Epithelial cell of proximal tubule (primary cell): Measurements from ENCODE around the gene PEG3. TPM values are rescaled to one million over a fixed set of nuclear protein-coding genes. Genes with fewer than 3 reads are reported as not detected.

ENCODE experiments used
- DNase-seq: peaks from one replicate; pipeline ENCODE4 v3.0.0-alpha.2; 2011; ENCODE audit warnings: low read depth
- H3K4me3 ChIP-seq: 2 replicates; pipeline ENCODE4 v1.5.1; 2011; ENCODE audit warnings: low read depth, mild to moderate bottlenecking, low read length
- CTCF ChIP-seq: conservative IDR thresholded peaks from 2 replicates; pipeline ENCODE4 v1.5.1; 2012; ENCODE audit warnings: low read depth, mild to moderate bottlenecking, low read length
- total RNA-seq: library from RNA; depleted of rRNA; stranded (reverse); fragments of >200 nt; gene quantifications from 2 replicates; pipeline ENCODE4 v1.2.3, GENCODE V29; 2015

PEG3 gene
- total RNA-seq, 1 donor from 2014 or later = 2.8 TPM

- DNase-seq = no peak
Measured at GRCh38 chr19:56810260-56810659, 30.3 kb downstream of the PEG3 start.

GRCh38 chr19:56808717-56809392 lies 31.7 kb downstream of the PEG3 start:
- H3K4me3 ChIP-seq = no peak overlapping the region
- no peak for TF ChIP-seq CTCF
- DNase-seq = no peak

More at GRCh38 chr19:56810260-56810659, 30.3 kb downstream of the PEG3 start:
- TF ChIP-seq CTCF = no peak
- H3K4me3 ChIP-seq = no peak overlapping the region

- DNase-seq = no peak
- no peak for TF ChIP-seq CTCF
- no peak overlapping the region for H3K4me3 ChIP-seq
Measured at GRCh38 chr19:56806639-56807038, 33.9 kb downstream of the PEG3 start.

Other genes with a start within 250 kb of the PEG3 start
- gene ZNF71, start 245.4 kb downstream of the PEG3 start, total RNA-seq = 6.7 and 8.8 TPM in 2 replicates
- gene SMIM17, start 197.6 kb downstream of the PEG3 start, total RNA-seq = 0.07 TPM in 1 of 2 replicates, not detected in the other
- 2.4 and 4.6 TPM in 2 replicates for gene ZNF835, start 169.0 kb downstream of the PEG3 start, total RNA-seq
- not detected in 2 replicates for gene ZIM2, start within 50 bp of the PEG3 start, total RNA-seq